ENCODE data around the gene PRSS35.
"Not testable (repeated sequence)": the region's sequence is repeated elsewhere in the genome, so short reads cannot be mapped to it uniquely, and the experiment has no call there.

The PRSS35 gene

GRCh38 chr6:83481938-83482337, 30.4 kb upstream of the PRSS35 start:
- not testable (repeated sequence) for H3K27ac ChIP-seq (ENCODE audit: low read length); H3K9ac ChIP-seq (ENCODE audit: low read length); H3K36me3 ChIP-seq (ENCODE audit: control insufficient read depth, low read depth, low read length); H3K4me1 ChIP-seq (ENCODE audit: control insufficient read depth, low read depth, low read length); H3K9me3 ChIP-seq (ENCODE audit: control insufficient read depth, low read depth, low read length); H3K4me3 ChIP-seq (ENCODE audit: low read length); H3K27me3 ChIP-seq (ENCODE audit: control insufficient read depth, insufficient read depth, low read length)

GRCh38 chr6:83488448-83488847, 23.9 kb upstream of the PRSS35 start:
- no peak overlapping the region for H3K9ac ChIP-seq (ENCODE audit: low read length)
- no peaks in the 10 kb centered on the region for H3K9me3 ChIP-seq (ENCODE audit: control insufficient read depth, low read depth, low read length)
- no peak overlapping the region for H3K4me3 ChIP-seq (ENCODE audit: low read length)
- H3K36me3 ChIP-seq (ENCODE audit: control insufficient read depth, low read depth, low read length): no peaks in the 10 kb centered on the region
- H3K4me1 ChIP-seq (ENCODE audit: control insufficient read depth, low read depth, low read length): no peaks in the 10 kb centered on the region
- H3K27ac ChIP-seq (ENCODE audit: low read length): no peak overlapping the region
- no peaks in the 10 kb centered on the region for H3K27me3 ChIP-seq (ENCODE audit: control insufficient read depth, insufficient read depth, low read length)

GRCh38 chr6:83488861-83489260, 23.5 kb upstream of the PRSS35 start:
- Histone ChIP-seq H3K36me3 (ENCODE audit: control insufficient read depth, low read depth, low read length) (no peaks in the 10 kb centered on the region), H3K9me3 (ENCODE audit: control insufficient read depth, low read depth, low read length) (no peaks in the 10 kb centered on the region), H3K4me3 (ENCODE audit: low read length) (no peak overlapping the region), H3K9ac (ENCODE audit: low read length) (no peak overlapping the region), H3K27ac (ENCODE audit: low read length) (no peak overlapping the region), H3K4me1 (ENCODE audit: control insufficient read depth, low read depth, low read length) (no peaks in the 10 kb centered on the region), H3K27me3 (ENCODE audit: control insufficient read depth, insufficient read depth, low read length) (no peaks in the 10 kb centered on the region)

- H3K9ac ChIP-seq (ENCODE audit: low read length): no peak overlapping the region
- H3K4me3 ChIP-seq (ENCODE audit: low read length): no peak overlapping the region
- no peaks in the 10 kb centered on the region for H3K4me1 ChIP-seq (ENCODE audit: control insufficient read depth, low read depth, low read length)
- H3K27ac ChIP-seq (ENCODE audit: low read length): no peak overlapping the region
- no peaks in the 10 kb centered on the region for H3K36me3 ChIP-seq (ENCODE audit: control insufficient read depth, low read depth, low read length)
- H3K27me3 ChIP-seq (ENCODE audit: control insufficient read depth, insufficient read depth, low read length): no peaks in the 10 kb centered on the region
- no peaks in the 10 kb centered on the region for H3K9me3 ChIP-seq (ENCODE audit: control insufficient read depth, low read depth, low read length)
Observed at GRCh38 chr6:83490217-83490807, 22.0 kb upstream of the PRSS35 start.

GRCh38 chr6:83505356-83505755, 7.0 kb upstream of the PRSS35 start:
- Histone ChIP-seq H3K27me3 (ENCODE audit: control insufficient read depth, insufficient read depth, low read length) (no peaks in the 10 kb centered on the region), H3K4me1 (ENCODE audit: control insufficient read depth, low read depth, low read length) (no peaks in the 10 kb centered on the region), H3K36me3 (ENCODE audit: control insufficient read depth, low read depth, low read length) (no peaks in the 10 kb centered on the region), H3K9ac (ENCODE audit: low read length) (no peak overlapping the region), H3K27ac (ENCODE audit: low read length) (no peak overlapping the region), H3K4me3 (ENCODE audit: low read length) (no peak overlapping the region), H3K9me3 (ENCODE audit: control insufficient read depth, low read depth, low read length) (no peaks in the 10 kb centered on the region)

GRCh38 chr6:83509441-83509840, 2.9 kb upstream of the PRSS35 start:
- peaks cover 4% of the 10 kb centered on the region for H3K4me1 ChIP-seq (ENCODE audit: control insufficient read depth, low read depth, low read length)
- H3K27me3 ChIP-seq (ENCODE audit: control insufficient read depth, insufficient read depth, low read length): peaks cover 11% of the 10 kb centered on the region
- H3K36me3 ChIP-seq (ENCODE audit: control insufficient read depth, low read depth, low read length): no peaks in the 10 kb centered on the region
- no peaks in the 10 kb centered on the region for H3K9me3 ChIP-seq (ENCODE audit: control insufficient read depth, low read depth, low read length)
- H3K4me3 ChIP-seq (ENCODE audit: low read length): no peak overlapping the region
- H3K9ac ChIP-seq (ENCODE audit: low read length): no peak overlapping the region
- no peak overlapping the region for H3K27ac ChIP-seq (ENCODE audit: low read length)

- Histone ChIP-seq H3K4me1 (ENCODE audit: control insufficient read depth, low read depth, low read length) (peaks cover 4% of the 10 kb centered on the region), H3K36me3 (ENCODE audit: control insufficient read depth, low read depth, low read length) (no peaks in the 10 kb centered on the region), H3K4me3 (ENCODE audit: low read length) (no peak overlapping the region), H3K27ac (ENCODE audit: low read length) (no peak overlapping the region), H3K9me3 (ENCODE audit: control insufficient read depth, low read depth, low read length) (no peaks in the 10 kb centered on the region), H3K27me3 (ENCODE audit: control insufficient read depth, insufficient read depth, low read length) (peaks cover 11% of the 10 kb centered on the region), H3K9ac (ENCODE audit: low read length) (no peak overlapping the region)
Observed at GRCh38 chr6:83510791-83511190, 1.5 kb upstream of the PRSS35 start.

- peaks cover 4% of the 10 kb centered on the region for H3K4me1 ChIP-seq (ENCODE audit: control insufficient read depth, low read depth, low read length)
- H3K36me3 ChIP-seq (ENCODE audit: control insufficient read depth, low read depth, low read length): no peaks in the 10 kb centered on the region
- peak overlapping the region; percentile 79 for H3K4me3 ChIP-seq (ENCODE audit: low read length)
- H3K27me3 ChIP-seq (ENCODE audit: control insufficient read depth, insufficient read depth, low read length): peaks cover 11% of the 10 kb centered on the region
- H3K27ac ChIP-seq (ENCODE audit: low read length): no peak overlapping the region
- no peak overlapping the region for H3K9ac ChIP-seq (ENCODE audit: low read length)
- no peaks in the 10 kb centered on the region for H3K9me3 ChIP-seq (ENCODE audit: control insufficient read depth, low read depth, low read length)
Observed at GRCh38 chr6:83511266-83511665, 1.1 kb upstream of the PRSS35 start.

- no peak overlapping the region for H3K27ac ChIP-seq (ENCODE audit: low read length)
- no peaks in the 10 kb centered on the region for H3K36me3 ChIP-seq (ENCODE audit: control insufficient read depth, low read depth, low read length)
- no peaks in the 10 kb centered on the region for H3K9me3 ChIP-seq (ENCODE audit: control insufficient read depth, low read depth, low read length)
- no peak overlapping the region for H3K4me3 ChIP-seq (ENCODE audit: low read length)
- no peak overlapping the region for H3K9ac ChIP-seq (ENCODE audit: low read length)
- peaks cover 11% of the 10 kb centered on the region for H3K27me3 ChIP-seq (ENCODE audit: control insufficient read depth, insufficient read depth, low read length)
- peaks cover 4% of the 10 kb centered on the region for H3K4me1 ChIP-seq (ENCODE audit: control insufficient read depth, low read depth, low read length)
Observed at GRCh38 chr6:83514466-83514865, 2.1 kb downstream of the PRSS35 start.

GRCh38 chr6:83514866-83515466, 2.6 kb downstream of the PRSS35 start:
- H3K27ac ChIP-seq (ENCODE audit: low read length): no peak overlapping the region
- peaks cover 4% of the 10 kb centered on the region for H3K4me1 ChIP-seq (ENCODE audit: control insufficient read depth, low read depth, low read length)
- H3K36me3 ChIP-seq (ENCODE audit: control insufficient read depth, low read depth, low read length): no peaks in the 10 kb centered on the region
- H3K9me3 ChIP-seq (ENCODE audit: control insufficient read depth, low read depth, low read length): no peaks in the 10 kb centered on the region
- H3K4me3 ChIP-seq (ENCODE audit: low read length): no peak overlapping the region
- H3K27me3 ChIP-seq (ENCODE audit: control insufficient read depth, insufficient read depth, low read length): peaks cover 11% of the 10 kb centered on the region
- no peak overlapping the region for H3K9ac ChIP-seq (ENCODE audit: low read length)

- peaks cover 11% of the 10 kb centered on the region for H3K27me3 ChIP-seq (ENCODE audit: control insufficient read depth, insufficient read depth, low read length)
- no peak overlapping the region for H3K4me3 ChIP-seq (ENCODE audit: low read length)
- H3K9me3 ChIP-seq (ENCODE audit: control insufficient read depth, low read depth, low read length): no peaks in the 10 kb centered on the region
- no peak overlapping the region for H3K27ac ChIP-seq (ENCODE audit: low read length)
- peaks cover 4% of the 10 kb centered on the region for H3K4me1 ChIP-seq (ENCODE audit: control insufficient read depth, low read depth, low read length)
- H3K9ac ChIP-seq (ENCODE audit: low read length): no peak overlapping the region
- H3K36me3 ChIP-seq (ENCODE audit: control insufficient read depth, low read depth, low read length): no peaks in the 10 kb centered on the region
Observed at GRCh38 chr6:83517500-83517899, 5.2 kb downstream of the PRSS35 start.

- H3K36me3 ChIP-seq (ENCODE audit: control insufficient read depth, low read depth, low read length): no peaks in the 10 kb centered on the region
- no peak overlapping the region for H3K9ac ChIP-seq (ENCODE audit: low read length)
- no peaks in the 10 kb centered on the region for H3K27me3 ChIP-seq (ENCODE audit: control insufficient read depth, insufficient read depth, low read length)
- no peak overlapping the region for H3K4me3 ChIP-seq (ENCODE audit: low read length)
- no peaks in the 10 kb centered on the region for H3K4me1 ChIP-seq (ENCODE audit: control insufficient read depth, low read depth, low read length)
- no peak overlapping the region for H3K27ac ChIP-seq (ENCODE audit: low read length)
- H3K9me3 ChIP-seq (ENCODE audit: control insufficient read depth, low read depth, low read length): no peaks in the 10 kb centered on the region
Observed at GRCh38 chr6:83518816-83519480, 6.6 kb downstream of the PRSS35 start.
